ENCODE data around the gene FA2H. TPM values are rescaled to one million over a fixed set of nuclear protein-coding genes. Genes with fewer than 3 reads are reported as not detected.

FA2H gene
- total and polyA plus RNA-seq, 2 experiments from 2014 or later = 5.7 to 6.3 TPM

GRCh38 chr16:74749291-74750055 is 25.1 kb downstream of the FA2H start:
- H3K36me3 ChIP-seq (ENCODE audit: insufficient read depth) = no peaks in the 10 kb centered on the region
- H3K9me2 ChIP-seq (ENCODE audit: insufficient read depth) = no peaks in the 10 kb centered on the region
- TF ChIP-seq CTCF (conservative IDR thresholded peaks at IDR 0.05; ENCODE audit: low read depth in 2 of 2) (no peak), STAT1 (IDR thresholded peaks at IDR 0.05; ENCODE audit: unreplicated experiment) (no peak), JUNB (IDR thresholded peaks at IDR 0.05; ENCODE audit: unreplicated experiment) (no peak), ZNF331 (CRISPR knock-in tag; IDR thresholded peaks at IDR 0.05; ENCODE audit: low read depth) (no peak), POLR2AphosphoS5 (IDR thresholded peaks at IDR 0.05; ENCODE audit: low read depth) (no peak), REST (IDR thresholded peaks at IDR 0.05; ENCODE audit: unreplicated experiment) (no peak), CREB1 (CRISPR knock-in tag; IDR thresholded peaks at IDR 0.05; ENCODE audit: low read depth) (no peak), ZNF114 (CRISPR knock-in tag; IDR thresholded peaks at IDR 0.05) (no peak)
- H3K4me1 Mint-ChIP-seq = peaks cover 22% of the 10 kb centered on the region
- no peaks in the 10 kb centered on the region for H3K36me3 Mint-ChIP-seq (ENCODE audit: low read depth)
- H4K20me1 ChIP-seq (replicated peaks; ENCODE audit: insufficient read depth) = 0 out of 2 replicates have a peak, but pooled peaks cover 3% of the 10 kb centered on the region
- H3K27ac Mint-ChIP-seq = peak overlapping the region; percentile 23; the same call in 1 of the 2 replicates
- no peaks in the 10 kb centered on the region for H3K27me3 ChIP-seq (ENCODE audit: insufficient read depth)
- H3K79me2 ChIP-seq (replicated peaks; ENCODE audit: insufficient read depth) = no peaks in the 10 kb centered on the region
- H3K4me3 ChIP-seq = no peak overlapping the region
- H3K4me1 ChIP-seq (ENCODE audit: insufficient read depth) = no peaks in the 10 kb centered on the region
- ATAC-seq = peak; percentile 78
- no peak overlapping the region for H3K27ac ChIP-seq (ENCODE audit: low read depth)
- DNase-seq (ENCODE audit: low spot score) = peak; percentile 51
- no peak overlapping the region for H3K4me3 Mint-ChIP-seq
- H3K9me3 Mint-ChIP-seq = peaks cover 2% of the 10 kb centered on the region; the same call in 1 of the 3 replicates
- peaks cover 1% of the 10 kb centered on the region for H3K27me3 Mint-ChIP-seq (ENCODE audit: insufficient read depth, low read depth, poor library complexity)
- H3K4me2 ChIP-seq = 0 out of 2 replicates have a peak overlapping the region, but pooled peaks have one; percentile 4
- H2AFZ ChIP-seq = peak overlapping the region; percentile 63; the same call in 1 of the 2 replicates
- H3F3A ChIP-seq (replicated peaks; ENCODE audit: low read depth) = no peaks in the 10 kb centered on the region

- H3K27me3 Mint-ChIP-seq (ENCODE audit: insufficient read depth, low read depth, poor library complexity) = peaks cover 1% of the 10 kb centered on the region
- ATAC-seq (no peak), DNase-seq (ENCODE audit: low spot score) (no peak)
- no peak overlapping the region for H3K27ac ChIP-seq (ENCODE audit: low read depth)
- H3K4me1 Mint-ChIP-seq = peaks cover 26% of the 10 kb centered on the region
- H3K79me2 ChIP-seq (replicated peaks; ENCODE audit: insufficient read depth) = no peaks in the 10 kb centered on the region
- H3K4me3 ChIP-seq = no peak overlapping the region
- H3K4me3 Mint-ChIP-seq = no peak overlapping the region
- H3F3A ChIP-seq (replicated peaks; ENCODE audit: low read depth) = no peaks in the 10 kb centered on the region
- no peaks in the 10 kb centered on the region for H4K20me1 ChIP-seq (replicated peaks; ENCODE audit: insufficient read depth)
- 0 out of 2 replicates have a peak, but pooled peaks cover under 1% of the 10 kb centered on the region for H3K4me1 ChIP-seq (ENCODE audit: insufficient read depth)
- no peaks in the 10 kb centered on the region for H3K27me3 ChIP-seq (ENCODE audit: insufficient read depth)
- no peaks in the 10 kb centered on the region for H3K36me3 Mint-ChIP-seq (ENCODE audit: low read depth)
- peaks cover 2% of the 10 kb centered on the region; the same call in 1 of the 3 replicates for H3K9me3 Mint-ChIP-seq
- H2AFZ ChIP-seq = no peak overlapping the region
- no peaks in the 10 kb centered on the region for H3K36me3 ChIP-seq (ENCODE audit: insufficient read depth)
- no peak overlapping the region for H3K27ac Mint-ChIP-seq
- no peak overlapping the region for H3K4me2 ChIP-seq
- H3K9me2 ChIP-seq (ENCODE audit: insufficient read depth) = no peaks in the 10 kb centered on the region
- TF ChIP-seq EZH2phosphoT487 (IDR thresholded peaks at IDR 0.05; ENCODE audit: unreplicated experiment) = no peak
- no peak for TF ChIP-seq CTCF (conservative IDR thresholded peaks at IDR 0.05; ENCODE audit: low read depth in 2 of 2)
- TF ChIP-seq JUNB (IDR thresholded peaks at IDR 0.05; ENCODE audit: unreplicated experiment) = no peak
- TF ChIP-seq REST (IDR thresholded peaks at IDR 0.05; ENCODE audit: unreplicated experiment) = no peak
- TF ChIP-seq ZNF114 (CRISPR knock-in tag; IDR thresholded peaks at IDR 0.05) = no peak
Measured at GRCh38 chr16:74748616-74749026, 26.0 kb downstream of the FA2H start.

Measured in GM23338 (cell line).